ENCODE data around the gene DPEP2. TPM values are rescaled to one million over a fixed set of nuclear protein-coding genes. Genes with fewer than 3 reads are reported as not detected.
A peak's percentile ranks its signal among the peaks of the same experiment; 100 is the strongest.

DPEP2 gene
- total RNA-seq, 2 donors from 2014 or later: 0.20 TPM; not detected in 1

GRCh38 chr16:68028996-68029395 lies 29.7 kb upstream of the DPEP2 start:
- TF ChIP-seq CTCF (conservative IDR thresholded peaks at IDR 0.05): no peak
- no peak overlapping the region for H3K27ac Mint-ChIP-seq
- Histone ChIP-seq H3K27me3 (ENCODE audit: control insufficient read depth, insufficient read depth, low read length, poor library complexity, severe bottlenecking) (no peaks in the 10 kb centered on the region), H3K9me3 (ENCODE audit: control insufficient read depth, low read length) (no peaks in the 10 kb centered on the region), H3K4me1 (ENCODE audit: control insufficient read depth, insufficient read depth, low read length) (no peaks in the 10 kb centered on the region), H3K9ac (ENCODE audit: extremely low read depth, low read length, poor library complexity, severe bottlenecking) (no peak overlapping the region), H3K4me3 (ENCODE audit: low read length) (no peak overlapping the region), H3K27ac (ENCODE audit: low read depth, low read length) (no peak overlapping the region), H3K36me3 (ENCODE audit: control insufficient read depth, insufficient read depth, low read length) (peaks cover 27% of the 10 kb centered on the region)
- DNase-seq: no peak
- no peak overlapping the region for H3K4me3 Mint-ChIP-seq
- WGBS, 2 experiments (ENCODE audit: insufficient coverage in 1 of 2, insufficient read length in 1 of 2): 96 to 100% methylated on average over 2 to 3 of the region's 3 CpGs
- H3K4me1 Mint-ChIP-seq: no peaks in the 10 kb centered on the region
- no peaks in the 10 kb centered on the region for H3K9me3 Mint-ChIP-seq
- H3K36me3 Mint-ChIP-seq (ENCODE audit: low read depth): peaks cover 34% of the 10 kb centered on the region
- no peaks in the 10 kb centered on the region for H3K27me3 Mint-ChIP-seq (ENCODE audit: insufficient read depth)

- Mint-ChIP-seq H3K27me3 (ENCODE audit: insufficient read depth) (no peaks in the 10 kb centered on the region), H3K9me3 (no peaks in the 10 kb centered on the region), H3K36me3 (ENCODE audit: low read depth) (peaks cover 26% of the 10 kb centered on the region), H3K27ac (peak within 1 kb of the TSS; percentile 96), H3K4me3 (peak within 1 kb of the TSS; percentile 86), H3K4me1 (peaks cover 16% of the 10 kb centered on the region)
- Histone ChIP-seq H3K4me1 (ENCODE audit: control insufficient read depth, insufficient read depth, low read length) (peaks cover 8% of the 10 kb centered on the region), H3K27me3 (ENCODE audit: control insufficient read depth, insufficient read depth, low read length, poor library complexity, severe bottlenecking) (no peaks in the 10 kb centered on the region), H3K27ac (ENCODE audit: low read depth, low read length) (peak within 1 kb of the TSS; percentile 68), H3K9ac (ENCODE audit: extremely low read depth, low read length, poor library complexity, severe bottlenecking) (peak within 1 kb of the TSS; percentile 73), H3K9me3 (ENCODE audit: control insufficient read depth, low read length) (no peaks in the 10 kb centered on the region), H3K36me3 (ENCODE audit: control insufficient read depth, insufficient read depth, low read length) (peaks cover 36% of the 10 kb centered on the region), H3K4me3 (ENCODE audit: low read length) (peak within 1 kb of the TSS; percentile 99)
- peak; percentile 97 for DNase-seq
- TF ChIP-seq CTCF (conservative IDR thresholded peaks at IDR 0.05): no peak
- 0% methylated on average over 64 to 84 of the region's 84 CpGs for WGBS, 2 experiments (ENCODE audit: insufficient coverage in 1 of 2, insufficient read length in 1 of 2)
Measured at GRCh38 chr16:68022728-68023537, 23.6 kb upstream of the DPEP2 start, which contains the start of the genes DDX28 and DUS2. Gene DDX28, minus strand, starts transcription at chr16:68023232. Its CDS starts 30 bp downstream, at chr16:68023202. Gene DUS2, plus strand, starts transcription at chr16:68023284. Its CDS starts 14,740 bp downstream, at chr16:68038024.

DNA sequence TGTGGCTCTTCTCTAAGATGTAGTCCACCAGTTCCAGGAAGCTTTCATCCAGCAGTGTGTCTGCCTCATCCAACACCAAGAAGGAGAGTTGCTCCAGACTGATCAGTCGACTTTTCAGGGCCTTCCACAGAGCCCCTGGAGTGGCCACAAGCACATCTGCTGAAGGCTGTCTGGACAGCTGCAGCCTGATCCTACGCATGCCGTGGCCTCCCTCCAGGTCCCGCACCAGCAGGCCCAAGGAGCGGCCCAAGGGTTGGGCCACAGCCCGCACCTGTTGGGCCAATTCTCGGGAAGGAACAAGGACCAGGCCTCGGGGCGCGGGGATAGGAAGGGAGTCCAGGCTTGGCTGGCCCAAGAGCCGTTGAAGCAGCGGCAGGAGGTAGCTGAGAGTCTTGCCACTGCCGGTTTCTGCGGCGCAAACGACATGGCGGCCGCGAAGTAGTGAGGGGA lies 23.0 kb upstream of the DPEP2 start:
- Mint-ChIP-seq H3K9me3 (no peaks in the 10 kb centered on the region), H3K4me3 (peak overlapping the region; percentile 86), H3K36me3 (ENCODE audit: low read depth) (peaks cover 20% of the 10 kb centered on the region), H3K27me3 (ENCODE audit: insufficient read depth) (no peaks in the 10 kb centered on the region), H3K4me1 (peaks cover 16% of the 10 kb centered on the region), H3K27ac (peak overlapping the region; percentile 96)
- Histone ChIP-seq H3K9ac (ENCODE audit: extremely low read depth, low read length, poor library complexity, severe bottlenecking) (peak overlapping the region; percentile 73), H3K27me3 (ENCODE audit: control insufficient read depth, insufficient read depth, low read length, poor library complexity, severe bottlenecking) (no peaks in the 10 kb centered on the region), H3K36me3 (ENCODE audit: control insufficient read depth, insufficient read depth, low read length) (peaks cover 30% of the 10 kb centered on the region), H3K4me3 (ENCODE audit: low read length) (peak overlapping the region; percentile 99), H3K27ac (ENCODE audit: low read depth, low read length) (no peak overlapping the region), H3K9me3 (ENCODE audit: control insufficient read depth, low read length) (no peaks in the 10 kb centered on the region), H3K4me1 (ENCODE audit: control insufficient read depth, insufficient read depth, low read length) (peaks cover 8% of the 10 kb centered on the region)
- no peak for DNase-seq
- no peak for TF ChIP-seq CTCF (conservative IDR thresholded peaks at IDR 0.05)
- WGBS, 2 experiments (ENCODE audit: insufficient coverage in 1 of 2, insufficient read length in 1 of 2): 21% methylated on average over 19 of the region's 19 CpGs; no CpG with 5 or more reads in 1 of the 2 experiments
